Right lung (tissue), 5 donors: ENCODE data around the gene MAPK14. TPM values are rescaled to one million over a fixed set of nuclear protein-coding genes. Genes with fewer than 3 reads are reported as not detected.

Experiments
- DNase-seq, 2 donors: peaks; one replicate each; pipeline ENCODE4 v3.0.0-alpha.2; 2013
- polyA plus RNA-seq, 5 donors: library from polyadenylated mRNA; unstranded; fragments of 120-200 nt; gene quantifications; one replicate each; pipeline versions ENCODE4 v1.2.1 to v1.2.3, GENCODE V29; 2013; ENCODE audit warnings: inconsistent platforms in 1 of 5, low replicate concordance in 1 of 5; ENCODE audit not compliant: insufficient read length in 5 of 5, insufficient read depth in 1 of 5

Gene MAPK14
- polyA plus RNA-seq, 5 donors = 52.1 to 74.7 (median 70.9) TPM

DNA sequence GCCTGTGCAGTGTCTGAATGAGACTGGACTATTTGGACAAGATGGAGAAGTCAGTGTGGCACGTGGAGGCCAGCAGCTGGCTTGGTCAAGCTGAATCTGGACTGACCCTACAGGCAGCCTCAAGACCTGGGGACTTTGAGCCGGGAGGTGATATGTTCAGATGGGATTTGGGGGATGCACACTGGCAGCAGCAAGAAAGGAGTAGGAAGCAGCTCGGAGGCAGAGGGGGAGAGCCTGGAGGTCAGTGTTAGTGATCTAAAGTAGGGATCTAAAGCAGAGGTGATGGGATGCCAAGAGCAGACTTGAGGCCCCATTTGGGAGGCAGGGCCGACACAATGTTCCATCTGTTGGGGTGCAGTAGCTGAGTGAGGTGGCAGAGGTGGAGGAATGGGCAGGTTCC lies 105.5 kb downstream of the MAPK14 start:
- no peak for DNase-seq

DNA sequence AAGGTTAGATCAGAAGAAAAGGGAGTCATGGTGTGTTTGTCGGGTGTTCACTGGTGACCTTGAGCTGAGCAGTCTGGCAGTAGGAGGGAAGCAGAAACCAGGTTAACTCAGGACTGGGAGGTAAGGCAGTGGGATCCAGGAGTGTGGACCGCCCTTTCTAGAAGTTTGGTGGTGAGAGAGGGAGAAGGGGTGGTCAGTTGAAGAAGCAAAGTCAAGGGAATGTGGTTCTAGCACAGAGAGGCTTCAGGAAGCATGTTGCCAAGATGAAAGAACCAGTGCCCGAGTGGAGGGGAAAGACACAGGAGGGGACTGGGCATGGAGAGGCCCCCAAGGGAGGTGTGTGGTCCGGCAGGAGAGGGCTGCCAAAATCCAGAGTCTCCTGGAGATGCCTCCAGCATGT lies 106.3 kb downstream of the MAPK14 start:
- DNase-seq = no peak

DNA sequence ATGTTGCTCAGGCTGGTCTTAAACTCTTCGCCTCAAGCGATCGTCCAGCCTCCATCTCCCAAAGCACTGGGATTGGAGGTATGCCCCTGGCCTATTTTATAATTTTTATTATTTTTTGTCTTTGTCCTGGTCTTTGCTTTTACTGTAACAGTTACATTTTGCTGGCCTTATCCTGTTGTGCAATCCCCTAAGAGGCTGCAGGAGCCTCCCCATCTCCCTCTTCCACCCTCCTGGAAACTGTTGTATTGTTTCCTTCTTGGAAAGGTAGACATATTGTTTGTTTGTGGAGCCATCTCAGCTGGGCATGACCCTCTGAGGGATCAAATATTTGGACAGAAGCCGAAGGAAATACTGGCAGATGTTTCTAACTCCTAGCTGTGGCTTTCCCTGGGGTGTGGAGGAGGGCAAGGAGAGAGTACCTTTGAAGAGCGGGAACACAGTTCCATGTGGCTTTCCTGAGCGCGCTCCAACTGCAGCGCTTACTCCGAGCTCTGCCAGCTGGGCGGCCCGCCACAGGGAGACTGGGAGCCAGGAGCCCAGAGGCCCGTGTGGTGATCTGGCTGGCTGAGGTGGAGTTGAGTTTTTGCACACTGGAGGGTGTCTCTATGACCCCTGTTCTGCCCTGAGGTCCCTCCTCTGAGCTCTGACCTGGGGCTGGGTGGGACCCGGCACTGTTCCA lies 107.6 kb downstream of the MAPK14 start:
- no peak for DNase-seq

DNA sequence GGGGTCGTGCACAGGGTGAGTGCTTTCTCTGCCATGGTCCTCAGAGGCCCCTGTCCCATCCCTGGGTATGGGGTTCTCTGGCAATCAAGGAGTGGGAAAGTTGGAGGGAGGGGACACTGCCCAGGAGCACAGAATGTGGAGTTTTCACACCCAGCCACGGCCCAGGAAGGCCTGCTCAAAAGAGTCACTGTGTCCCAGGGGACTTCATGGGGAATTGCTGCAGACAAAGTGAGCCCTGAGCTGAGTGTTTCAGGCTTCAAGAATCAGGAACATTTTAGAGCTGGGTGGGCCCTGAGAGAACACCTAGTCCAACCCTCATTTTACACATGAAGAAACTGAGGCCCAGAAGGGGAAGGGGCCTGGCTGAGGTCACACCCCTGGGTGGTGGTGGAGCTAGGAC lies 108.4 kb downstream of the MAPK14 start:
- DNase-seq = no peak

DNA sequence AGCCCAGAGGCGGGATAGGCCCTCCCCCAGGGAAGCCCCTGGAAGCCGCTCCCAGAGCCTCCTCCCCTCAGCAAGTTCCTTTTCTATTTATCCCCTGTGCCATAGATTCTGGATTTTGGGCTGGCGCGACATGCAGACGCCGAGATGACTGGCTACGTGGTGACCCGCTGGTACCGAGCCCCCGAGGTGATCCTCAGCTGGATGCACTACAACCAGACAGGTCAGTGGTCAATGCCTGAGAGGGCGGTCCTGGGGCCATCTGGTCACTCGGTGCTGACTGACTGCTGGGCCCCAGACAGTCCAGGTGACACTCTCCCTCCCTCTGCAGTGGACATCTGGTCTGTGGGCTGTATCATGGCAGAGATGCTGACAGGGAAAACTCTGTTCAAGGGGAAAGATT lies 108.9 kb downstream of the MAPK14 start:
- no peak for DNase-seq

DNA sequence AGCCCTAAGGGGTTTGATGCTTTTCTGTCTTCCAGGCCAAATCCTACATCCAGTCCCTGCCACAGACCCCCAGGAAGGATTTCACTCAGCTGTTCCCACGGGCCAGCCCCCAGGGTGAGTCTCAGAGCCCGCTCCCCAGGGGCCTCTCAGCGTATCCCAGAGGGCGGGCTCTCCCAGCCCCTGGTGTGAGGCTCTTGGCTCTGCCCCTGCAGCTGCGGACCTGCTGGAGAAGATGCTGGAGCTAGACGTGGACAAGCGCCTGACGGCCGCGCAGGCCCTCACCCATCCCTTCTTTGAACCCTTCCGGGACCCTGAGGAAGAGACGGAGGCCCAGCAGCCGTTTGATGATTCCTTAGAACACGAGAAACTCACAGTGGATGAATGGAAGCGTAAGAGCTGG lies 111.1 kb downstream of the MAPK14 start:
- DNase-seq = no peak

DNA sequence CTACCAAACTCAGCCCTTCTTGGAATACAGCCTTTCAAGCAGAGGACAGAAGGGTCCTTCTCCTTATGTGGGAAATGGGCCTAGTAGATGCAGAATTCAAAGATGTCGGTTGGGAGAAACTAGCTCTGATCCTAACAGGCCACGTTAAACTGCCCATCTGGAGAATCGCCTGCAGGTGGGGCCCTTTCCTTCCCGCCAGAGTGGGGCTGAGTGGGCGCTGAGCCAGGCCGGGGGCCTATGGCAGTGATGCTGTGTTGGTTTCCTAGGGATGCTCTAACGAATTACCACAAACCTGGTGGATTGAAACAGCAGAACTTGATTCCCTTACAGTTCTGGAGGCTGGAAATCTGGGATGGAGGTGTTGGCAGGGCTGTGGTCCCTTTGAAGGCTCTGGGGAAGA lies 111.8 kb downstream of the MAPK14 start:
- no peak for DNase-seq

DNA sequence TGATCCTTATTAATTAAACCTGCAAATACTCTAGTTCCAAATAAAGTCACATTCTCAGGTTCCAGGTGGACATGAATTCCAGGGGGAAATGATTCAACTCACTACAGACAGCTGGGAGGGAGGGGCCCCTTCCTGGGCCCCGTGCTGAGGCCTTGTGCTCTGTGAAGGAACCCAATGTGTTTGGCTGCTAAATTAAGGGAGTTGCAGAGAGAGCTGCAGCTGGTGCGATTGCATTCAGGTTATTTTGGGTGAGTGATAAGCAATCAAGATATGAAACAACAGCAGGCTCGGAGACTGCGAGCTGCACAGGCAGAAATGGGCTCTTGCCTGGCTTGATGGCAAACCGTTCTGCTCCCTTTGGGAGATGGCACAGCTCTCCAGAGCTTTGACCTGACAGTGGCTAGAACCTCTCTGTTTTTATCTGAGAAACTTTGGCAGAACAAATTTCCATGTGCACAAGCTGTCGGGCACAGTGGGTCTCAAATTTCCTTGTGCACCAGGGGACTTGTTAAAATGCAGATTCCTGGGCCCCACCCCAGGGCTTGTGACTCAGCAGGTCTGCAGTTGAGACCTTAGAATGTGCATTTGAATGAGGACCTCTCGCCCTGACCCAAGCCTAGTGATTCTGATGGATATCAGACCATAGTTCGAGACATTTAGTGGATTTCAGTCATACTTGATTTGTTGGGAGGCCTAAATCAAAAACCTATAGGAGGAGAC lies 112.5 kb downstream of the MAPK14 start:
- DNase-seq = no peak

DNA sequence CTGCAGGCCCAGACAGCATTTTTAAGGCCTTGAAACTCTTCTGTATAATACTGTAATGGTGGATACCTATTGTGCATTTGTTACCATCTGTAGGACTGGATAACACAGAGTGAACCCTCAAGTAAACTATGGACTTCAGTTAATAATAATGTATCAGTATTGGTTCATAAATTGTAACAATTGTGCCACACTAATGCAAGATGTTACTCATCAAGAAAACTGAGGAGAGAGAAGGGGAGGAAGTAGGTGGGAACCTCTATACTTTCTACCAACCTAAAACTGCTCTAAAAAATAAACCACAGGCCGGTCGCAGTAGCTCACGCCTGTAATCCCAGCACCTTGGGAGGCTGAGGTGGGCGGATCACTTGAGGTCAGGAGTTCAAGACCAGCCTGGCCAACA lies 113.5 kb downstream of the MAPK14 start:
- DNase-seq = no peak

DNA sequence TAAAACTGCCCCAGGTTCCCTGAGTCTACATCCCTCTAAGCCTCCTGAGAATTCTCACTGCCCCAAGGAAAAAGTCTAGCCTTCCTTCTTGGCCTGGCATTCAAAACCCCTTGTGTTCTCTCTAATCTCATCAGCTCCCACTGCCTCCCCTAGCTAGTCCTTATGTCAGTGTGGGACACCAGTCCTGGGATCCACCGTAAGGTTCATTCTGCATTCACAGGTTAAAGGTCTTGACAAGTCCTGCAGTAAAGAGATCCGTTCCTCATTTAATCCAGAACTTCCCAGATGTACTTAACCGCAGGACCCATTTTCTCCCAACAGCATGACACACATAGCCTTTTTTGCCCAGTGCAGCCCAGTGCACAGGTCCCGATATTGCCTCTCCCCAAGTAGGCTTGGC lies 114.4 kb downstream of the MAPK14 start:
- no peak for DNase-seq

DNA sequence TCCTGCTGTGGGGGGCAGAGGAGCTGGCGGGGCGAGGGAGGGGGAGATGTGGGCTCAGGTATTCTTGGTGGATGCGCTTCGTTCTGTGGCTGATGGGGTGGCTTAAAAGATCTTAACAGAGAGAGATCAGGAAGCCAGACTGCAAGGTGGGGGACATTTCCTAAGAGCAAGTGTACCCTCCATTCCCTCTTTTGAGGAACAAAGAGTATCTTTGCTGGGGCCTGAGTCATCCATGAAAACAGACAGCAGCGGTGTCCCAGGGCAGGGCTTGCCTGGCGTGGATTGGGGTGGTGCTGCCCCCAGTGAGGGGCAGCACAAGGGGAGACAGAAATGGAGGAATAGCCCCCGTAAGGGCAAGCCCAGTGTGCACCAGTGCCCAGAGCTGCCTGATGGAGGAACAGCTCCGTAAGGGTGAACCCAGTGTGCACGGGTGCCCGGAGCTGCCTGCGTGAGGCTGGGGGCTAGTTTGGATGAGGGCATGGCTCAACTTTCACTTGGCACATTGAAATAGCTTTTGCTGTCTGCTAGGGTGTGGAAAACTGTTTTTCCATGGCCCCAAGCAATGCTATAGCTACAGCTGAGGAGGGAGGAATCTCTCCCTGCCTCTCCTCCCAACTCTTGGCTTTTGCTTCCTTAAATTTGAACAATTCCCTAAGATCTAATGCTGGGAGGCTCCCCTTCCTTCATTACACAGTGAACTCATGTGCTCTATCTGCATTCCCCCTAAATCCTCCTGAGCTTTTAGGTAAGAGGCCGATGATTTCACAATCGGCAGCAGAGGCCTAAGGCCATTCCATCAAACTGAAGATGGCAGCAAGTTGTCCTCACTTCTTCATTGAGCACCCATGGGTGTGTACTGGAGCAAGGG lies 115.6 kb downstream of the MAPK14 start:
- no peak for DNase-seq

DNA sequence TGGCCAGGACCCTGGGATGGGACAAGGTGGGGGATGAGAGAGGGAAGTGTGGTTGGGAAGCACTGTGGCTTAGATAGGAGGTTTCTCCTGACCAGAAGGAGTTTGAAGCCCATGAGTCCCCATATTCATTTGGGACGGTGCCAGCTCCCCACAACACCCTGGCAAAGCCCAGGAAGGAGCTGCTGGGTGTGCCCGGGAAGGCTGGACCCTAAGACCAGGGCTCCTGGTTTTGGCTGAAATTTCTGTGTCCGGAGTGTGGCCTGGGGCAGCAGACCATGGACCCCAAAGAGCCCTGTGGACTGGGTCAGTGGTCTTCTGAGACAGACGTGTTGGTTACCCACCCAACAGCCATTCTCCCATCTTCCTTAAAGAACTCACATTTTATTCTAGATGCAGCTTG lies 117.9 kb downstream of the MAPK14 start:
- DNase-seq = no peak

DNA sequence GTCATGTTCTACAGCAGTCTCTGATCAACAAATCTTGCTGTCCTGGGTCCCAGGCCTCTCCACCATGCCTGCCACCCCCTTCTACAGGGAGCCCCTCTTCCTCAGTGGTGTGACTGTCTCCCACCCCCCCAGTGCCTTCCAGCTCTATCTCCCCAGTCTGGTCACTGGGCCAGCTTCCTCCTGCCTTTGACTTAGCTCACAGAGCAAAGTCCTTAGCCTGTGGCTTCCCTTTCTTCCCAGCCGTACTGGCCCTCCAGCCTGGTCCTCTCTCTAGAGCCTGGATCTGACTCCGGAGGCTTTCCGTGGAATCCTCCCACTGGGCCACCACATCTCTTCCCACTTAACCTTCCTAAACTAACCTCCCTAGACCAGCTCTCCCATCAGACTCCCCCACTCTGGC lies 119.7 kb downstream of the MAPK14 start:
- no peak for DNase-seq

DNA sequence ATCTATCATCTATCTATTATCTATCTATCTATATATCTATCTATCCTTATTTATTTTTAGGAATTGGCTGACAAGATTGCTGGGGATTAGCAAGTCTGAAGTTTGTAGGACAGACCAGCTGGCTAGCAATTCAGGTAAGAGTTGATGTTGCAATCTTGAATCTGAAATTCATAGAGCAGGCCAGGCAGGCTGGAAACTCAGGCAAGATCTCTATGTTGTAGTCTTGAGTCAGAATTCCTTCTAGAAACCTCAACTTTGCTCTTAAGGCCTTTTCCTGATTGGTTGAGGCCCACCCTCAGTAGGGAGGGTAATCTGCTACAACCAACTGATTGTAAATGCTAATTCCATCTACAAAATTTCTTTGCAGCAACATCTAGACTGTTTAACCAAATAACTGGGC lies 121.9 kb downstream of the MAPK14 start:
- no peak for DNase-seq

DNA sequence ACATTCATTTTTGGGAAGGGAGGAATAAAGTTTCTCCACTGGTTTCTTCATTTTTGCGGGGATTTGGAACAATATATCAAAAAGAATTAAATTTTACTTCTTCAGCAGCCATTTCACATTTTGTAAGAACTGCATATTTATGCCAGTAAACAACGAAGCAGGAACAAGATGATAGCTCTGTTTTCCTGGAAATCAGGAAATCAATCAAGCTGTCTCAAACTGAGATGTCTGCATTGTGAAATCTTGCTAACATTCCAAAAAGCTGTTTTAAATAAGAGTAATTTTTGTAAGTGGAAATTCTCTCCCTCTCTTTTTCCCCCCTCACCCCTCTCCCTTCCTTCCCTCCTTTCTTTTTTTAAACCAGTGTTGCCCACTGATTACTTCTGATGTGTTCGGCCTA lies 122.7 kb downstream of the MAPK14 start:
- peak; percentile 25 to 50 for DNase-seq

DNA sequence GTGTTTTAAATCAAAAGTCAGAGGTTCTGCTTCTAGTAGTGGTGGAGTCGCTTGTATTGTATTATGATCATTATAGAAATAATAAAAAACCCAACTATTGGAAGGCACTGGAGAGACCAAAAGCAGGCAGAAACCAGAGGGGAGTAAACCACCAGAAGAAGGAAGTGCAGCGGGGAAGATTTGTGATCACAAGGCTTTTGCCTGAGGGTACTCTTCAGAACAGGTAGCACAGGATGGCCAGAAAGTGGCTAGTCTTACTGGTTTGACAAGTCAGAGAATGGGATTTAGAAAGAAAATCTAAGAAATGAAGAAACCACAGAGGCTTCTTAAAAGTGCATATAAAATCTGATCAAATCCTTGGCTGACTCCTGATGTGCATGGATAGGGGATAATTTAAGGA lies 126.7 kb downstream of the MAPK14 start:
- no peak for DNase-seq

DNA sequence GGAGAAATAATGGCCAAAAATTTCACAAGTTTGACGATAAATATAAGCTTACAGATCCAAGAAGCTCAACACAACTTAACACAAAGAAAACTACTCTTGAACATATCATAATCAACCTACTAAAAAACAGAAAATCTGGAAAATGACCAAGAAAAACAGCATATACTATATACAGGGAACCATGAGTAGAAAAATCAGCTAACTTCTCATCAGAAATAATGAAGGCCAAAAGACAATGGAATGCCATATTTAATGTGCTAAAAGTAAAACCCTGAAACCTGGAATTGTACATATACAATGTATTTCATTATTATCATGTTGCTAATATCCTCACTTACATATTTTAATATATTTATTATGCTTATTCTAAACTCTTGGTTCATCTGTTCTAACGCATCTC lies 128.1 kb downstream of the MAPK14 start:
- DNase-seq = no peak

DNA sequence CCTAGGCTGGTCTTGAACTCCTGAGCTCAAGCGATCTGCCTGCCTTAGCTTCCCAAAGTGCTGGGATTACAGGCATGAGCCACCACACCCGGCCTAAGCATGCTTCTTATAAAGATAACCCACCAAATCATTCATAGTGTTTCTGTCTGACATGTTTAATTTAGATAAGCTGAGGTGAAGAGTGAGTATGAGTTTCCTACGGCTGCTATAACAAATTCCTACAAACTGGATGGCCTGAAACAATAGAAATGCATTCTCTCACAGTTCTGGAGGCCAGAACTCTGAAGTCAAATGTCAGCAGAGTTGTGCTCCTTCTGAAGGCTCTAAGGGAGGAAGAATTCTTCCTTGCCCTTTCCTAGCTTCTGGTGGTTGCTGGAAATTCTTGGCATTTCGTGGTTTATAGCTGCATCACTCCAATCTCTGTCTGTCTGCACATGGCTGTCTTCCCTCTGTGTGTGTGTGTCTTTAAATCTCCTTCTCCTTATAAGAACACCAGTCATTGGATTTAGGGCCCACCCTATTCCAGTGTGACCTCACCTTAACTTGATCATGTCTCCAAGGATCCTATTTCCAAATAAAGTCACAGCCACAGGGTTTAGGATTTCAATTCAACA lies 132.6 kb downstream of the MAPK14 start:
- no peak for DNase-seq
